GM12878 (cell line): ENCODE measurements around the gene HERC5. TPM values are rescaled to one million over a fixed set of nuclear protein-coding genes. Genes with fewer than 3 reads are reported as not detected.
"Not testable (repeated sequence)": the region's sequence is repeated elsewhere in the genome, so short reads cannot be mapped to it uniquely, and the experiment has no call there.

Source experiments
- ATAC-seq: fragments of 200-7000 bp; cut with Tn5 transposase; 3 replicates; pipeline ENCODE4 v1.9.1; 2020; ENCODE audit warnings: mild to moderate bottlenecking, moderate library complexity
- BruUV-seq: library from RNA; stranded (reverse); fragments of 400-500 nt; replicated peaks from 2 replicates; lab custom pipeline; 2021; lab: Mats Ljungman, UMichigan
- CTCF ChIA-PET: fragments of 300-600 bp; sonication (Branson Sonifier 250); formaldehyde crosslinking; extraction: SDS; loops from one replicate; lab custom pipeline; 2021; ENCODE audit warnings: inconsistent platforms; lab: Yijun Ruan, JAX
- POLR2A ChIA-PET: fragments of 350-600 bp; formaldehyde crosslinking; extraction: SDS; loops from one replicate; lab custom pipeline; 2021; ENCODE audit warnings: inconsistent platforms; lab: Charles Lee
- RAD21 ChIA-PET: fragments of 300-600 bp; sonication (Branson Sonifier 250); formaldehyde crosslinking; loops from one replicate; lab custom pipeline; 2023; ENCODE audit warnings: antibody characterized with exemption; ENCODE audit not compliant: unreplicated experiment; lab: Charles Lee
- SMC1A ChIA-PET: fragments of 300-600 bp; sonication (Branson Sonifier 250); formaldehyde crosslinking; loops from one replicate; lab custom pipeline; 2023; ENCODE audit not compliant: unreplicated experiment, uncharacterized antibody; lab: Charles Lee
- DNase-seq: peaks from one replicate; pipeline ENCODE4 v3.0.0-alpha.2; 2011; ENCODE audit warnings: low read depth, low spot score
- FAIRE-seq: peaks from 3 replicates; lab custom pipeline; 2011; peaks lifted over from hg19 to GRCh38; lab: Jason Lieb, UNC
- H2AFZ ChIP-seq: 2 replicates; pipeline ENCODE4 v1.6.0; 2011; ENCODE audit warnings: low read depth, low read length, control low read depth; ENCODE audit not compliant: control insufficient read depth
- H3K27ac ChIP-seq: 2 replicates; pipeline ENCODE4 v1.5.1; 2011; ENCODE audit warnings: control low read depth; ENCODE audit not compliant: control insufficient read depth, insufficient read depth
- H3K27me3 ChIP-seq, 2 experiments: replicated peaks in 1 of 2; 2 replicates each; pipeline versions ENCODE4 v1.6.0 to v1.6.1; 2011; ENCODE audit warnings: low read length in 1 of 2; ENCODE audit not compliant: control insufficient read depth in 2 of 2, insufficient read depth in 2 of 2
- H3K36me3 ChIP-seq, 2 experiments: 2 replicates each; pipeline ENCODE4 v1.5.1; 2011; ENCODE audit warnings: low read length in 1 of 2; ENCODE audit not compliant: control insufficient read depth in 2 of 2, insufficient read depth in 2 of 2
- H3K4me1 ChIP-seq: 2 replicates; pipeline ENCODE4 v1.6.1; 2011; ENCODE audit warnings: mild to moderate bottlenecking, low read length, moderate library complexity, mixed read lengths; ENCODE audit not compliant: control insufficient read depth, insufficient read depth
- H3K4me2 ChIP-seq: 2 replicates; pipeline ENCODE4 v1.6.0; 2011; ENCODE audit warnings: control low read depth; ENCODE audit not compliant: control insufficient read depth, insufficient read depth
- H3K4me3 ChIP-seq: fragments of 200-600 bp; sonication (generic); 2 replicates; pipeline ENCODE4 v1.5.1; 2016
- H3K79me2 ChIP-seq: 2 replicates; pipeline ENCODE4 v1.6.0; 2011; ENCODE audit warnings: low read length; ENCODE audit not compliant: control insufficient read depth, insufficient read depth
- H3K9ac ChIP-seq: 2 replicates; pipeline ENCODE4 v1.8.0; 2011; ENCODE audit warnings: low read length, control low read depth, mixed read lengths; ENCODE audit not compliant: control insufficient read depth, insufficient read depth
- H3K9me3 ChIP-seq: replicated peaks from 3 replicates; pipeline ENCODE4 v1.5.1; 2011; ENCODE audit warnings: mild to moderate bottlenecking, low read length; ENCODE audit not compliant: control insufficient read depth, insufficient read depth
- H4K20me1 ChIP-seq: 2 replicates; pipeline ENCODE4 v1.6.0; 2011; ENCODE audit not compliant: control insufficient read depth, insufficient read depth
- CBX5 ChIP-seq: sonication (generic); IDR thresholded peaks from 2 replicates; pipeline ENCODE4 v1.6.1; 2016; ENCODE audit warnings: low read depth, moderate library complexity, mild to moderate bottlenecking, inconsistent platforms
- EED ChIP-seq: sonication (generic); IDR thresholded peaks from 2 replicates; pipeline ENCODE4 v1.6.1; 2016; ENCODE audit warnings: antibody characterized with exemption, low read depth
- KAT2A ChIP-seq: conservative IDR thresholded peaks from 2 replicates; pipeline ENCODE4 v1.6.1; 2011; ENCODE audit warnings: low read depth, low read length; ENCODE audit not compliant: control insufficient read depth
- POLR2AphosphoS5 ChIP-seq: IDR thresholded peaks from 2 replicates; pipeline ENCODE4 v1.6.1; 2011; ENCODE audit warnings: mild to moderate bottlenecking, low read length, inconsistent platforms
- SUPT20H ChIP-seq: IDR thresholded peaks from 2 replicates; pipeline ENCODE4 v1.6.1; 2011; ENCODE audit warnings: low read depth, mild to moderate bottlenecking, low read length, moderate library complexity, borderline replicate concordance; ENCODE audit not compliant: control insufficient read depth
- WGBS: methylation state at CpG from one replicate; pipeline ENCODE4 v1.1.6; 2016; ENCODE audit warnings: low lambda C conversion rate; ENCODE audit not compliant: insufficient replicate concordance, insufficient coverage; ENCODE audit errors: missing lambda C conversion rate; 5-methylcytosine and 5-hydroxymethylcytosine counted together
- in situ Hi-C: fragments of 300-500 bp; cut with MboI; formaldehyde crosslinking; loops from 9 replicates; pipeline ENCODE4 v1.14.3; 2018; ENCODE audit warnings: mixed read lengths
- intact Hi-C: fragments of 100-400 bp; cut with micrococcal nuclease; formaldehyde crosslinking; loops from one replicate; pipeline ENCODE4 v1.14.2; 2022; ENCODE audit not compliant: unreplicated experiment
- polyA plus RNA-seq, 11 experiments: library from polyadenylated mRNA; depleted of rRNA in 4 of 11; unstranded in 6 of 11; stranded (reverse) in 5 of 11; fragments of >200 nt; fragmentation: Nextera tagmentation in 4 of 11; fragmentation: Illumina TruSeq in 1 of 11; extraction: Ambion mirVana in 4 of 11; extraction: Trizol in 1 of 11; gene quantifications; 1 replicate in 1 of 11; 2 replicates in 10 of 11; pipeline versions ENCODE4 v1.2.1 to v1.2.3, GENCODE V29; 2011 to 2016; ENCODE audit warnings: inconsistent platforms in 2 of 11, missing spikeins in 2 of 11, low read depth in 1 of 11
- total RNA-seq, 4 experiments: library from RNA; depleted of rRNA in 3 of 4; stranded (reverse); fragments of >200 nt in 3 of 4; fragmentation: Illumina TruSeq in 1 of 4; extraction: Trizol in 1 of 4; gene quantifications; 2 replicates each; pipeline versions ENCODE4 v1.2.1 to v1.2.3, GENCODE V29; 2013 to 2021

HERC5 gene
- total and polyA plus RNA-seq, 10 of the 15 experiments (the other 5 are each of a cell fraction or from before 2014, with no cell fraction given): 12.5 to 60.7 (median 25.1) TPM

DNA sequence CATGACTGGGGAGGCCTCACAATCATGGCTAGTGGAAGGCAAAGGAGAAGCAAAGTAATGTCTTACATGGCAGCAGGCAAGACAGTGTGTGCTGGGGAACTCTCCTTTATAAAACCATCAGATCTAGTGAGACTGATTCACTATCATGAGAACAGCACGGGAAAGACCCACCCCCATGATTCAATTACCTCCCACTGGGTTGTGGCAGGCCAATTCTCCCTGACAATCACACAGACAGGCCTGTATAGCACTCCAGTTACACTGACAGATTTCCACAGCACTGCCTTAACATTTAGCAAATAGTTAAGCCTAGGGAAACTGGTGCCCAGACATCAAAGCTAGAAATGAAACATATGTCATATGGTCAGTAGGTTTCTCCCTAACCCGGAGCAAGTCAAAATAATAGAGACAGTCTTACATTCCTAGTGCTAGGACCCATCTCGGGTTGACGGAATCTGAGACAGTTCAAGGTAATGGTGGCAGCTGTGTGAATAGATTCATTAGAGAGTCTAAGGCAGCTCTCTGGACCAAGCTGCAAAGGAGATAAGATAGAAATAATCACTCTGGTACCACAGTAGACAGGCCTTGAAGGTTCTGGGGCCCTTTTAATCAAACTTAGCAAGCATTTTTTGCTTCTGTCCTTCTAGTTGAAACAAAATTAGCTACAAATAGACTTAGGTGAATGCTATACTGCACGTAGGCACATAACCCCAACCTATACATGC, 9.4 kb upstream of the HERC5 start (continued):
- TF ChIP-seq CBX5 (no peak), EED (no peak), POLR2AphosphoS5 (no peak), KAT2A (no peak), SUPT20H (no peak)
- TF ChIP-seq, all 136 proteins: peak for 0

DNA sequence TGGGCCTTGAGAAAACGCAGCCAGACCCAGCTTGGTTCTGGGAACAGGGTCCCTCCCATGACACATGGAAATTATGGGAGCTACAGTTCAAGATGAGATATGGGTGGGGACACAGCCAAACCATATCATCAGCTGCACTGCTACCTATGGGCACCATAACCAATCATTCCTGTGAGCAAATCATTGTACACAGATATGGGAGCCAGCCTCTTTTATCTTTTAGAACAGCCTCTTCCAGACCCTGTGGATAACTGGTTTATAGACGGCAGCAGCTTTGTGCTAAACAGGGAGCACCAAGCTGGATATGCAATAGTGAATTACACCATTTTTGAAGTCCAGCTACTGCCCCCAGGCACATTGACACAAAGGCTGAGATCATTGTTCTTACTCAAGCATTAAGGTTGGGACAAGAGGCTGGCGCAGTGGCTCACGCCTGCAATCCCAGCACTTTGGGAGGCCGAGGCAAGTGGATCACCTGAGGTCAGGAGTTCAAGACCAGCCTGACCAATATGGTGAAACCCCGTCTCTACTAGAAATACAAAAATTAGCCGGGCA, 8.6 kb upstream of the HERC5 start:
- ChIA-PET POLR2A (interaction anchor here (0.7 to 0.9 kb wide), 2 partner anchors 9 to 18 kb away, joined by 3 read pairs; no protein-coding TSS in a partner anchor), SMC1A (interaction anchor here (0.7 to 2.1 kb wide), 9 partner anchors 9 to 161 kb away, joined by 3 to 5 read pairs (median 3); partner anchors contain the start of gene HERC5), CTCF (interaction anchor here (0.7 to 1.3 kb wide), 4 partner anchors 9 to 24 kb away, joined by 3 to 4 read pairs (median 3); partner anchors contain the start of gene HERC5), RAD21 (interaction anchor here (1.1 kb wide), 1 partner anchor 70 kb away, joined by 3 read pairs; the partner anchor contains the start of gene HERC6)
- WGBS: 94% methylated on average over 7 of the region's 7 CpGs
- DNase-seq, H3K4me2 ChIP-seq, H3K9me3 ChIP-seq, H3K27ac ChIP-seq, H3K4me3 ChIP-seq, H4K20me1 ChIP-seq, H3K27me3 ChIP-seq, H3K79me2 ChIP-seq, ATAC-seq, H3K4me1 ChIP-seq, intact Hi-C loops, H3K36me3 ChIP-seq, BruUV-seq, in situ Hi-C loops, H2AFZ ChIP-seq, H3K9ac ChIP-seq, FAIRE-seq: not testable (repeated sequence)
